Type B pancreatic cell (in vitro differentiated cells): ENCODE data around the gene FKBP1B. TPM values are rescaled to one million over a fixed set of nuclear protein-coding genes. Genes with fewer than 3 reads are reported as not detected.
A peak's percentile ranks its signal among the peaks of the same experiment; 100 is the strongest.

Source experiments
- DNase-seq: peaks from one replicate; pipeline ENCODE4 v3.0.0; 2021; ENCODE audit warnings: mixed read lengths; ENCODE audit not compliant: unreplicated experiment; ENCODE audit errors: extremely low spot score
- H3K27ac Mint-ChIP-seq: 2 replicates; pipeline ENCODE4 v1.8.0; 2021; ENCODE audit warnings: mild to moderate bottlenecking, mixed read lengths
- H3K27me3 Mint-ChIP-seq: 2 replicates; pipeline ENCODE4 v1.8.0; 2021; ENCODE audit warnings: mixed read lengths
- H3K36me3 Mint-ChIP-seq: 2 replicates; pipeline ENCODE4 v1.8.0; 2021; ENCODE audit warnings: mixed read lengths
- H3K4me1 Mint-ChIP-seq: one replicate; pipeline ENCODE4 v1.8.0; 2021; ENCODE audit warnings: mixed read lengths; ENCODE audit not compliant: unreplicated experiment
- H3K4me3 Mint-ChIP-seq: 2 replicates; pipeline ENCODE4 v1.8.0; 2021; ENCODE audit warnings: mild to moderate bottlenecking, mixed read lengths
- H3K9me3 Mint-ChIP-seq: 2 replicates; pipeline ENCODE4 v1.8.0; 2021; ENCODE audit warnings: mixed read lengths
- CTCF ChIP-seq: fragments of 200-600 bp; sonication (generic); conservative IDR thresholded peaks from 2 replicates; pipeline ENCODE4 v1.5.0; 2021; ENCODE audit warnings: antibody characterized with exemption, mild to moderate bottlenecking
- total RNA-seq: library from RNA; stranded (reverse); gene quantifications from 2 replicates; pipeline ENCODE4 v1.2.1, GENCODE V29; 2021; ENCODE audit warnings: low replicate concordance

The FKBP1B gene
- total RNA-seq, 1 donor from 2014 or later, result 23.0 TPM

DNA sequence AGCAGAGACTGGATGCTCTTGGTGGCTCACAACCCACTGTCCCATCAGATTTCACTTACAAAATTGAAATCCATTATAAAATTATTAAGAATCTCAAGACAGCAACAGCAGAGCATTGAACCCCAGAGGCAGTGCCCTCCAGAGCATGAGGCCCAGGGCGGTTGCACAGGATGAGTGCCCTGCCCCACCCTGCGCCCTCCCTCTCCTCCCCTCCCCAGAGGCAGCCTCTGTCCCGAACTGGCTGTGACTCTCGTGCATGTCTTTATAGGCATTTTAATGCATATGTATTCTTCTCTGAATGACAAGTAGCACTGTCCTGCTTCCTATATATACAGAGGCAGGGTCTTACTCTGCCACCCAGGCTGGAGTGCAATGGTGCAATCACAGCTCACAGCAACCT lies 29.3 kb upstream of the FKBP1B start:
- no peak for DNase-seq
- Mint-ChIP-seq H3K4me1 (no peaks in the 10 kb centered on the region), H3K4me3 (no peak overlapping the region), H3K27ac (no peak overlapping the region), H3K27me3 (no peaks in the 10 kb centered on the region), H3K9me3 (no peaks in the 10 kb centered on the region), H3K36me3 (no peaks in the 10 kb centered on the region)
- no peak for TF ChIP-seq CTCF

GRCh38 chr2:24021122-24021998 lies 28.2 kb upstream of the FKBP1B start:
- Mint-ChIP-seq H3K4me1 (no peaks in the 10 kb centered on the region), H3K27ac (no peak overlapping the region), H3K27me3 (no peaks in the 10 kb centered on the region), H3K9me3 (no peaks in the 10 kb centered on the region), H3K36me3 (no peaks in the 10 kb centered on the region), H3K4me3 (no peak overlapping the region)
- TF ChIP-seq CTCF, result peak; percentile 46
- no peak for DNase-seq

GRCh38 chr2:24022324-24022974 lies 27.1 kb upstream of the FKBP1B start:
- Mint-ChIP-seq H3K4me1 (no peaks in the 10 kb centered on the region), H3K4me3 (no peak overlapping the region), H3K36me3 (no peaks in the 10 kb centered on the region), H3K27me3 (no peaks in the 10 kb centered on the region), H3K9me3 (no peaks in the 10 kb centered on the region), H3K27ac (no peak overlapping the region)
- DNase-seq, result no peak
- no peak for TF ChIP-seq CTCF

- Mint-ChIP-seq H3K27me3 (no peaks in the 10 kb centered on the region), H3K36me3 (no peaks in the 10 kb centered on the region), H3K4me3 (no peak overlapping the region), H3K4me1 (no peaks in the 10 kb centered on the region), H3K27ac (no peak overlapping the region), H3K9me3 (no peaks in the 10 kb centered on the region)
- no peak for TF ChIP-seq CTCF
- DNase-seq, result no peak
These were observed 26.5 kb upstream of the FKBP1B start for GRCh38 chr2:24022975-24023575.

GRCh38 chr2:24024018-24024417 lies 25.5 kb upstream of the FKBP1B start:
- H3K4me3 Mint-ChIP-seq, result no peak overlapping the region
- H3K36me3 Mint-ChIP-seq, result peaks cover 6% of the 10 kb centered on the region
- DNase-seq, result no peak
- no peak overlapping the region for H3K27ac Mint-ChIP-seq
- H3K4me1 Mint-ChIP-seq, result no peaks in the 10 kb centered on the region
- no peaks in the 10 kb centered on the region for H3K9me3 Mint-ChIP-seq
- H3K27me3 Mint-ChIP-seq, result no peaks in the 10 kb centered on the region
- no peak for TF ChIP-seq CTCF
